ENCODE results near the gene CFAP100. TPM values are rescaled to one million over a fixed set of nuclear protein-coding genes. Genes with fewer than 3 reads are reported as not detected.

CFAP100 gene
- total RNA-seq, 1 donor from 2014 or later, result 2.0 TPM

GRCh38 chr3:126442094-126442855 is 47.6 kb downstream of the CFAP100 start:
- DNase-seq, result peak; percentile 15

DNA sequence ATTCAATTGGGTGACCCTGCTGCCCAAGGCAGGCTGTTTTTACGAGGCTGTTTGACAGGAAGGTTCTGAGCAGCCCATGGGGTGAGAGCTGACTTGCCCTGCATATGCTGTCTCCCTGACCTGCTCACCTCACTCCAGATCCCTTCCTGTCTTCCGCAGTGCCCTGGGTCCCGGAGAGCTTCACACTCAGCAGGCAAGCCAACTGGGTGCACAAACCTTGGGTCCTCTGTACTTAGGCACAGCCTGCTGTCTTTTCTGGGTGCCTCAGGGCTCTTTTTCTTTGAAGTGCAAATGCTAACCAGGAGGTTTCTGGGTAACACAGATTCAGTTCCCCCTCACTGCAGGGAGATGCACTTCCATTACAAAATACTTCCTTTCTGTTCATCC is 48.1 kb downstream of the CFAP100 start:
- DNase-seq, result no peak

DNA sequence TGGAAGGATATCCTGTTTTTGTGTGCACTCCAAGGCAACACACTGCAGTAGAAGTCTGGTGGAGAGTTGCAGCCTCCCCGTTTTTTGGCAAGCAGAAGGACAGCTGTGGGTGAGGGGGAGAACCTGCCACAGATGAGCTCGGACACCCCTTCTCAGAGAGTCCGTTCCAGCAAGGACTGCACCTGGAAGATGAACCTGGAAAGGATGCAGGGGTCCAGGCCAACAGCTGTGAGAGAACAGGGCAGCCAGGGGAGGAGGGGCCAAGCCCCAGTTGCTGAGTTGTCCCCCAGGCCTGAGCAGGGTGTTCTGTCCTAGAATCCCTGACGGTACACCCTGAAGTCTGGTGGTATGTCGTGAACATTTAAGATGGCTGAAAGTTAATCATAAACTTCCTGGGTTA is 50.8 kb downstream of the CFAP100 start:
- DNase-seq, result no peak

DNA sequence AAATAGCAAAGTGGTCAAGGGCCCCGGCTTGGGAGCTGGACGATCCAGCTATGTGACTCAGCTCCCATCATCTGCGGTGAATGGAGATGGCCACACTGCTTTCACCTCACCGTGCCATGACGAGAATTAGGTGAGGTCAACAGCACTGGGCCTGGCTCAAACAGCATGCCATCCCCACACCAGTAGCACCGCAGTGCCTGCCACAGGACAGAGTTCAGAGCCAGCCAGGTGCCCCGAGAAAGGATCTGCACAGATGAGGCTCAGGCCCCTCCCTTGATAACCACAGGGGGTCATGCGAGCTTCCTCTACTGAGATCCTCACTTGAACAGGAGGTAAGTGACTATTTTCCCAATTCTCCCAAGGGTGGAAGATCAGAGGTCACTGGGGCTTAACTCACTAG is 51.6 kb downstream of the CFAP100 start:
- DNase-seq, result no peak

DNA sequence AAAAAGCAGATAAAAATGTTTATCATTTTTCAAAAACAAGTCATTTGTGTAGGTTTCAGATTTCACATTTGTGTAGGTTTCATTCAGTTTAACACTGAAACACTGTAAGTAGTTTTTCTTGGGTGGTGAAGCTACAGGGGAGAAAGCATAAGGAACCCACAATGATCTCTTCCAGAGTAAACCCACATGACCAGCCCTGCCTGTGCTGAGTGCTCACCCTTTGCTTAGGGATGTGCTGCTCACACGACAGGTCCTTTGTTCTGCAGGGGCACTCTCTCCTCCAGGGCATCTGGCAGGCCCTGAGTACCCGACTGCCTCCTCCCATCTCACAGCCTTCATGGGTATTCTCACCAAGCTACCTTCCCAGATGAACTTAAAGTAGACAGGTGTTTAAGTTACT is 52.1 kb downstream of the CFAP100 start:
- no peak for DNase-seq

- no peak for DNase-seq
Measured at GRCh38 chr3:126447456-126448106, 52.9 kb downstream of the CFAP100 start.

GRCh38 chr3:126448136-126448892 is 53.6 kb downstream of the CFAP100 start:
- DNase-seq, result no peak

GRCh38 chr3:126448893-126449180 is 54.1 kb downstream of the CFAP100 start:
- no peak for DNase-seq

DNA sequence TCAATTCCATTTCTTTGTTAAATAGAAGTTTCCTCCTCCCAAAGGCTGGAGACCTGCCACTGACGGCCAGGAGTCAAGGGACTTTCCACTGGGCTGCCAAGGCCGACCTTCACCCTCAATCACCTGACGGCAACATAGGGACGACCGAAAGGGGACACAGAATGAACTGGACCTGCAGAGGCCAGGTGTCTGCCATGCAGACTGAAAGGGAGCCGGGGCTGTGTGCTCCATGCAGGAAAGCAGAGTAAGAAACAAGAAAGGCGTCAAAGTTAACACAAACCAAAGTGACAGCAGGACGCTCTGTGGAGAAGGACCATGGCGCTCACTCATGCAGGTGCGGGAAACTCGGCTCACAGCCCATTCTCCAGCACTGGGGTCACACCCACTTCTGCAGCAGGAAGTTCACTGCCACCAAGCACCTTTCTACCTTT is 54.9 kb downstream of the CFAP100 start:
- DNase-seq, result no peak

DNA sequence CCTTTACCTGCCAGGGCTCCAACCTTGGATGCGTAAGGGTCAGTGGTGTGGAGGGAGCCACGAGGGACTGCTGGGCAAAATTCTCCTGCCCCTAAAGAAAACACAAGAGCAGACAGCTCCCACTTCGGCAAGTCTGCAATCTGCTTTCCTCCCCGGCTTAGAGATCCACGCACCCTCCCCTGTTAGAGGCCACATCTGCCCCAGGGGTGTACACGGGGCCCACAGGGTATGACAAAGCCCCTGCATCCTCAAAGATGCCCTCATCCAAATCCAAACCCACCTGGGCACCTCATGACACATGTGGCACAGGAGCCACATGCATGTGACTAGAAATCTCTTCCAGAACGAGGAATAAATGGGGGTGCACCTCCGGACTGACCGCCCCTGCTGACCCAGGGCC is 55.5 kb downstream of the CFAP100 start:
- no peak for DNase-seq

GRCh38 chr3:126450744-126451143 is 56.0 kb downstream of the CFAP100 start:
- no peak for DNase-seq

GRCh38 chr3:126451511-126451910 is 56.8 kb downstream of the CFAP100 start:
- DNase-seq, result no peak

DNA sequence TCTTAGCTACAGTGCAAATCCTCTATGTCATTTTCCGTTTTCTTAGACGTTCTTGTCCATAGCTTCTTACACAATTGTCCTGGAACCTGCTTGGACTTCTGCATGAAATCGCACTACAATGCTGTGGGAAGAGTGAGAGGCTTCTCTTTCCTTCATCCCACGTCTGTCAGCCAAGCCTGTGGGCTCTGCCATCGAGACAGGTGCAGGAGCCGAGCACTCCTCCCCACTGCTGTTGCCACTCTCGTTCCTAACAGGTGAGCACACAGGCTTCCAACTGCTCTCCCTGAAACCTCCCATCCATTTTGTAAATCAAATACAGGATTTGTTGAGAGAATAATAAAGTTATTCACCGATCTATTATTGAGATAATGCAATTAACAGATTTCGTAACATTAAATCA is 57.5 kb downstream of the CFAP100 start:
- no peak for DNase-seq

DNA sequence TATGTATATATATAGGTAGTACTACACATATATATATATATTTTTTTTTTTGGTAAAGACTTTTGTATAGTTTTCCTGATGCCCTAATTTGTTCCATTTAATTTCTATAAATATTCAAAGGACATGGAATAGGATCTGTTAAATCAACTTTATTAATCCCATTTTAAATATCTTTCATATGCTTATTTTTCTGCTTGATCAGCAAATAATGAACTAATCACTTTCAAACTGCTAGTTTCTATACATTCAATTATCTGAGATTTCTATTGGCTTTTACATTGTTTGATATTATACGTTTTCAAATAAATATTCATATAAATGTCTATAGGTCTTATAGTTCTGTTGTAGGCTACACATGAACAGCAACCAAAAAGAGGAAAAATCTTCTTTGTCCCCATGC is 59.3 kb downstream of the CFAP100 start:
- DNase-seq, result no peak

- DNase-seq, result no peak
Measured at GRCh38 chr3:126454437-126455198, 59.9 kb downstream of the CFAP100 start.

DNA sequence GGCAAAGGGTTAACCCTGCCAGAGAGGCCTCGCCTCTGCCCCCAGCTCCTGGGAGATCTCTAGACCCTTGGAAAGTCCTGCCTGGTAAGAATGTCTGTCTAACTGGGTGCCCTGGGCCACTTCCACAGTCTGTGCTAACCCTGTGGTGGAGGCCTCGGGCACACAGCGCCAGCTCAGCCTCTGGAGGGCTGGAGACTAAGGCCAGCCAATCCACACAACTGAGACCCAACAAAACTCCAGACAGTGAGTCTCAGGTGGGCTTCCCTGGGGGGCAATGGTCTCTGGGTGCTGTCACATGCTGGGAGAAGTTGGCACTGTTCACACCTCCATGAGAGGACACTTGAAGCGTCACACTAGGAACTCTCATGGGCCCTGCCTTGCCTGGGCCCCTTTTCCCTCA is 61.5 kb downstream of the CFAP100 start:
- no peak for DNase-seq

- no peak for DNase-seq
Measured at GRCh38 chr3:126456766-126457388, 62.2 kb downstream of the CFAP100 start.

GRCh38 chr3:126459111-126459762 is 64.5 kb downstream of the CFAP100 start:
- DNase-seq, result no peak

DNA sequence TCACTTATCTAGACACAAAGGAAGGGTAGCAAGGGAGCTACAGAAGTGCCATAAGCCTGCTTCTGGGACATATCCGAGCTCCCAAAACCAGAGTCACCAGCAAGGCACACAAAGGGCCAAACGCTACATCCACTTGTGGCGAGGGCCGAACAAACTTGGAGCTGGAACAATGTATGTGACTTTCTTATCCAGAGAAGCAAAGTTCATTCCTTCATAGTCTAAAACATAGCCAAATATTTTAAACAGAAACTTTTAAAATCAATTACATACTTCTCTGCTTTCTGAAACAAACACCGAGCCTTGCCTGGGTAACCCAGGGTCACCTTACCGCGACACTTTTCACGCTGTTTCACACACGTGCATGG is 65.0 kb downstream of the CFAP100 start:
- no peak for DNase-seq

- DNase-seq, result no peak
Measured at GRCh38 chr3:126460381-126460780, 65.7 kb downstream of the CFAP100 start.

GRCh38 chr3:126461450-126462070 is 66.9 kb downstream of the CFAP100 start:
- no peak for DNase-seq
